Keratinocyte (primary cell): ENCODE measurements around the gene RAB34. TPM values are rescaled to one million over a fixed set of nuclear protein-coding genes. Genes with fewer than 3 reads are reported as not detected.

Experiments
- DNase-seq: peaks from one replicate; pipeline ENCODE4 v3.0.0-alpha.2; 2011; ENCODE audit warnings: low read depth, missing footprints, low spot score
- FAIRE-seq: peaks from 2 replicates; lab custom pipeline; 2011; peaks lifted over from hg19 to GRCh38; lab: Jason Lieb, UNC
- H2AFZ ChIP-seq: 2 replicates; pipeline ENCODE4 v1.6.0; 2012; ENCODE audit warnings: low read length, control low read depth, inconsistent platforms; ENCODE audit not compliant: control insufficient read depth
- H3K27ac ChIP-seq: 2 replicates; pipeline ENCODE4 v1.5.1; 2011; ENCODE audit warnings: low read length; ENCODE audit not compliant: control insufficient read depth, insufficient read depth
- H3K27me3 ChIP-seq: 3 replicates; pipeline ENCODE4 v1.6.0; 2011; ENCODE audit warnings: low read length; ENCODE audit not compliant: control insufficient read depth, insufficient read depth; ENCODE audit errors: extremely low read depth
- H3K36me3 ChIP-seq, 2 experiments: 2 replicates in 1 of 2; 3 replicates in 1 of 2; pipeline ENCODE4 v1.5.1; 2011; ENCODE audit warnings: low read length in 2 of 2, mild to moderate bottlenecking in 1 of 2; ENCODE audit not compliant: control insufficient read depth in 2 of 2, insufficient read depth in 2 of 2; ENCODE audit errors: extremely low read depth in 1 of 2
- H3K4me1 ChIP-seq: 3 replicates; pipeline ENCODE4 v1.5.1; 2011; ENCODE audit warnings: low read length; ENCODE audit not compliant: control insufficient read depth, insufficient read depth; ENCODE audit errors: extremely low read depth
- H3K4me2 ChIP-seq: 3 replicates; pipeline ENCODE4 v1.6.0; 2011; ENCODE audit warnings: low read depth, low read length; ENCODE audit not compliant: control insufficient read depth, insufficient read depth; ENCODE audit errors: extremely low read depth
- H3K4me3 ChIP-seq, 3 experiments: fragments of 200-600 bp in 1 of 3; sonication (generic) in 1 of 3; 2 replicates in 2 of 3; 3 replicates in 1 of 3; pipeline ENCODE4 v1.5.1; 2011 to 2016; ENCODE audit warnings: low read length in 3 of 3, mild to moderate bottlenecking in 3 of 3, control low read depth in 2 of 3, inconsistent platforms in 1 of 3, low read depth in 1 of 3, mixed read lengths in 1 of 3, mixed run types in 1 of 3, moderate library complexity in 1 of 3; ENCODE audit not compliant: control insufficient read depth in 2 of 3, insufficient read depth in 2 of 3; ENCODE audit errors: extremely low read depth in 1 of 3
- H3K79me2 ChIP-seq: 2 replicates; pipeline ENCODE4 v1.6.0; 2012; ENCODE audit warnings: low read length; ENCODE audit not compliant: control insufficient read depth, insufficient read depth
- H3K9ac ChIP-seq: 3 replicates; pipeline ENCODE4 v1.6.0; 2011; ENCODE audit warnings: low read length; ENCODE audit not compliant: control insufficient read depth, insufficient read depth; ENCODE audit errors: extremely low read depth
- H3K9me1 ChIP-seq: 3 replicates; pipeline ENCODE4 v1.6.0; 2011; ENCODE audit warnings: low read length; ENCODE audit not compliant: control insufficient read depth, insufficient read depth; ENCODE audit errors: extremely low read depth
- H3K9me3 ChIP-seq: 2 replicates; pipeline ENCODE4 v1.5.1; 2012; ENCODE audit warnings: low read depth, low read length; ENCODE audit not compliant: control insufficient read depth
- H4K20me1 ChIP-seq: 3 replicates; pipeline ENCODE4 v1.6.0; 2011; ENCODE audit warnings: low read length; ENCODE audit not compliant: control insufficient read depth, insufficient read depth; ENCODE audit errors: extremely low read depth
- EZH2 ChIP-seq: IDR thresholded peaks from one replicate; pipeline ENCODE4 v1.6.1; 2012; ENCODE audit warnings: inconsistent platforms, mild to moderate bottlenecking, low read length, moderate library complexity
- dilution Hi-C: fragments of 300-500 bp; cut with MboI; formaldehyde crosslinking; loops from one replicate; pipeline ENCODE4 v1.7.0; 2020; ENCODE audit warnings: low sequenced_read_pairs; ENCODE audit not compliant: extremely low pct_ligation_motif_present
- polyA plus RNA-seq, 5 experiments: library from polyadenylated mRNA; depleted of rRNA in 3 of 5; stranded (reverse) in 3 of 5; stranded (forward) in 1 of 5; unstranded in 1 of 5; fragments of >200 nt; gene quantifications; 1 replicate in 1 of 5; 2 replicates in 3 of 5; 3 replicates in 1 of 5; pipeline versions ENCODE4 v1.2.1 to v1.2.3, GENCODE V29; 2011 to 2012; ENCODE audit warnings: missing spikeins in 2 of 5, low read depth in 1 of 5, low replicate concordance in 1 of 5
- TF ChIP-seq, protein P1 (sequence below), 3 experiments: IDR thresholded peaks in 1 of 3; conservative IDR thresholded peaks in 1 of 3; optimal IDR thresholded peaks in 1 of 3; 2 replicates in 2 of 3; 3 replicates in 1 of 3; pipeline versions ENCODE3 to v1.5.1; 2011; ENCODE audit warnings: low read length in 3 of 3, mild to moderate bottlenecking in 3 of 3, moderate library complexity in 2 of 3, control low read depth in 1 of 3, inconsistent platforms in 1 of 3; ENCODE audit not compliant: insufficient read depth in 2 of 3; ENCODE audit errors: extremely low read depth in 1 of 3

RAB34 gene
- polyA plus RNA-seq, 1 donor (not counting 4 experiments of a cell fraction or from before 2014, with no cell fraction given), result 134 TPM

DNA sequence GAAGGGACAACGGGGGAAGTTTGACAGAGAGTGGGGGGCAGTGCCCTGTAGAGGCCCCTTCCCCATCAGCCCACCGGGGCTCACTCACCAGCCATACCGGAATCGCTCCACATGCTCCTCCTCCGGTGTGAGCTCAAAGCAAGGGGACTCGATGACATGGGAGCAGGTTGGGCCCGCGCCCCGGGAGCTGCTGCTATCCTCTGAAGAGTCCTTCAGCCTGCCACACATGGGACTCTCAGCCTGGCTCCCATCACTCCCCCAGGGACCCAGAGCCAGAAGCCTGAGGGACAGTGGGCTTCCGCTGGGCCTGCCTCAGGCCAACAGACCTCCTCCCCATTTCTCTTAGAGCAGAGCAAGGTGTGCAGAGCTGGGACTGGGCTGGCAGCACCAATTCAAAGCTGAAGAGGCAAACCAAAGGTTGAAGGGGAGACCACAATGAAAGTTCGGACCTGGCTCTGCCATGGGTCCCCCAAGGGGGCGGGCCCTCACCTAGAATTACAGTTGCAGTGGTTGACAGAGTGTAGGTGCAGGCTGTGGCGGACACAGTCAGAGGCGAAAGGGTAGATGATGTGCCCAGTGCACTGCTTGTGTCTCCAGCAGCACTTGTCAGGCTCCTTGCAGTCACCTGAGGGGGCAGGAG, 13.3 kb downstream of the RAB34 start:
- H3K4me3 ChIP-seq, result no peak overlapping the region
- no peak overlapping the region for H3K4me2 ChIP-seq
- H2AFZ ChIP-seq, result no peak overlapping the region
- H3K36me3 ChIP-seq, result peaks cover 27 to 37% of the 10 kb centered on the region in 2 experiments
- H3K4me1 ChIP-seq, result no peaks in the 10 kb centered on the region
- H3K9ac ChIP-seq, result no peak overlapping the region
- DNase-seq (no peak), FAIRE-seq (no peak)
- TF ChIP-seq EZH2, result no peak
- TF ChIP-seq, protein P1, sequence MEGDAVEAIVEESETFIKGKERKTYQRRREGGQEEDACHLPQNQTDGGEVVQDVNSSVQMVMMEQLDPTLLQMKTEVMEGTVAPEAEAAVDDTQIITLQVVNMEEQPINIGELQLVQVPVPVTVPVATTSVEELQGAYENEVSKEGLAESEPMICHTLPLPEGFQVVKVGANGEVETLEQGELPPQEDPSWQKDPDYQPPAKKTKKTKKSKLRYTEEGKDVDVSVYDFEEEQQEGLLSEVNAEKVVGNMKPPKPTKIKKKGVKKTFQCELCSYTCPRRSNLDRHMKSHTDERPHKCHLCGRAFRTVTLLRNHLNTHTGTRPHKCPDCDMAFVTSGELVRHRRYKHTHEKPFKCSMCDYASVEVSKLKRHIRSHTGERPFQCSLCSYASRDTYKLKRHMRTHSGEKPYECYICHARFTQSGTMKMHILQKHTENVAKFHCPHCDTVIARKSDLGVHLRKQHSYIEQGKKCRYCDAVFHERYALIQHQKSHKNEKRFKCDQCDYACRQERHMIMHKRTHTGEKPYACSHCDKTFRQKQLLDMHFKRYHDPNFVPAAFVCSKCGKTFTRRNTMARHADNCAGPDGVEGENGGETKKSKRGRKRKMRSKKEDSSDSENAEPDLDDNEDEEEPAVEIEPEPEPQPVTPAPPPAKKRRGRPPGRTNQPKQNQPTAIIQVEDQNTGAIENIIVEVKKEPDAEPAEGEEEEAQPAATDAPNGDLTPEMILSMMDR (optimal IDR thresholded peaks at IDR 0.05 in 1 of 3, IDR thresholded peaks at IDR 0.05 in 1 of 3, conservative IDR thresholded peaks at IDR 0.05 in 1 of 3; ENCODE audit: extremely low read depth in 1 of 3, insufficient read depth in 2 of 3, low read length in 3 of 3), result no peak
- dilution Hi-C loops, result no loop called here
- no peaks in the 10 kb centered on the region for H3K27me3 ChIP-seq
- H3K79me2 ChIP-seq, result no peaks in the 10 kb centered on the region
- no peaks in the 10 kb centered on the region for H3K9me1 ChIP-seq
- no peaks in the 10 kb centered on the region for H4K20me1 ChIP-seq
- no peak overlapping the region for H3K27ac ChIP-seq
- H3K9me3 ChIP-seq, result no peaks in the 10 kb centered on the region

DNA sequence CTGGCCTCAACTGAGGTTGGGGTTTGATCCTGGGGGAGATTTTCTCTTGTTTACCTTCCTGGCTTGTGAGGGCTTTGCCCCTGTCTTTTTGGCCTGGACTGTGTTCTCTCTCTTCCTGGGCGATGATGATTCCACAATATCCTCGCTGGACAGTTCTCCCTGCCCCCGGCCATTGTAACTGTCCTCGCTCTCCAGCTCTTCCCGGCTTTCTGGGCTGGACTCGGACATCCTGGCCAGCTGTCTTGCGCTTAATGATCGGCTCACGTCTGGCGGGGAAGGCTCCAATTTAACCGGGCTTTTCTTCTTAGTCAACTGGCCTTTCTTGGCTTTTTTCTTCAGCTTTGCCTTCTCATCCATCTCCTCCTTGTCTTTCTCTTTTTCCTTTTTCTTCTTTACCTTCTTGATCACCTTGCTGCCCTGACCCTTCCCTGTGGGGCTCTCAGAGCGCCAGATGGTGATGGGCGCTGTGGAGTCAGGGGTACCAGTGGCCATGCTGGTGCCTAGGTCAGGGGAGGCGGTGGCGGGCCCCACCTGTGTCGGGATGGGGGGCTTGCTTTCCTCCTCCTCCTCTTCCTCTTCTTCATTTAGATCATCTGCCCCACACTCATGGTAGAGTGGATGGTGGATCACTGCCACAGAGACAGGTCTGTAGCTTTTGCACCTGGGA, 14.0 kb downstream of the RAB34 start:
- Histone ChIP-seq H4K20me1 (no peaks in the 10 kb centered on the region), H3K36me3 (peaks cover 33 to 42% of the 10 kb centered on the region in 2 experiments), H3K9me3 (no peaks in the 10 kb centered on the region), H3K27ac (no peak overlapping the region), H2AFZ (no peak overlapping the region), H3K27me3 (no peaks in the 10 kb centered on the region), H3K4me1 (no peaks in the 10 kb centered on the region), H3K4me3 (no peak overlapping the region), H3K79me2 (no peaks in the 10 kb centered on the region), H3K4me2 (no peak overlapping the region), H3K9me1 (no peaks in the 10 kb centered on the region), H3K9ac (no peak overlapping the region)
- TF ChIP-seq, protein P1 (optimal IDR thresholded peaks at IDR 0.05 in 1 of 3, IDR thresholded peaks at IDR 0.05 in 1 of 3, conservative IDR thresholded peaks at IDR 0.05 in 1 of 3; ENCODE audit: extremely low read depth in 1 of 3, insufficient read depth in 2 of 3, low read length in 3 of 3), result no peak
- no peak for TF ChIP-seq EZH2
- dilution Hi-C loops, result no loop called here
- no peak for DNase-seq
- FAIRE-seq, result no peak
